Lung (tissue), 12 donors: ENCODE data around the gene VKORC1. TPM values are rescaled to one million over a fixed set of nuclear protein-coding genes. Genes with fewer than 3 reads are reported as not detected.

Experiments used
- ATAC-seq: fragments of 200-7000 bp; cut with Tn5 transposase; one replicate; pipeline ENCODE4 v1.9.1; 2020; ENCODE audit warnings: moderate number of reproducible peaks; ENCODE audit not compliant: insufficient read depth, low FRiP score
- DNase-seq, 3 donors: peaks; one replicate each; pipeline ENCODE4 v3.0.0-alpha.2; 2013 to 2017
- H3K27ac ChIP-seq, 2 donors: one replicate each; pipeline ENCODE4 v1.5.1; 2013; ENCODE audit warnings: mild to moderate bottlenecking in 2 of 2, moderate library complexity in 2 of 2, control low read depth in 1 of 2, inconsistent platforms in 1 of 2, low read depth in 1 of 2, low read length in 1 of 2
- H3K27me3 ChIP-seq, 3 donors: one replicate each; pipeline ENCODE4 v1.5.1; 2013; ENCODE audit warnings: low read length in 2 of 3; ENCODE audit not compliant: control insufficient read depth in 3 of 3, insufficient read depth in 3 of 3
- H3K36me3 ChIP-seq, 4 donors: one replicate each; pipeline ENCODE4 v1.5.1; 2013; ENCODE audit warnings: low read length in 4 of 4, mild to moderate bottlenecking in 1 of 4, moderate library complexity in 1 of 4; ENCODE audit not compliant: control insufficient read depth in 4 of 4, insufficient read depth in 4 of 4
- H3K4me1 ChIP-seq, 5 donors: one replicate each; pipeline ENCODE4 v1.5.1; 2013; ENCODE audit warnings: low read length in 5 of 5, mild to moderate bottlenecking in 2 of 5, moderate library complexity in 1 of 5; ENCODE audit not compliant: control insufficient read depth in 5 of 5, insufficient read depth in 5 of 5
- H3K4me3 ChIP-seq: one replicate; pipeline ENCODE4 v1.5.1; 2013; ENCODE audit warnings: mild to moderate bottlenecking, control low read depth, moderate library complexity
- H3K9ac ChIP-seq, 2 donors: one replicate each; pipeline ENCODE4 v1.5.1; 2013; ENCODE audit warnings: low read length in 2 of 2, control low read depth in 1 of 2; ENCODE audit not compliant: insufficient read depth in 1 of 2
- H3K9me3 ChIP-seq, 4 donors: one replicate each; pipeline ENCODE4 v1.5.1; 2013; ENCODE audit warnings: low read length in 3 of 4, mild to moderate bottlenecking in 1 of 4, moderate library complexity in 1 of 4; ENCODE audit not compliant: control insufficient read depth in 4 of 4, insufficient read depth in 3 of 4
- CTCF ChIP-seq: IDR thresholded peaks from 2 replicates; pipeline ENCODE4 v1.5.1; 2012; ENCODE audit warnings: mild to moderate bottlenecking; ENCODE audit errors: control extremely low read depth, extremely low read depth
- WGBS, 2 donors: extraction: QIAGEN DNeasy Blood & Tissue Kit; methylation state at CpG; one replicate each; pipeline ENCODE4 v1.1.7; 2013; 5-methylcytosine and 5-hydroxymethylcytosine counted together
- polyA plus RNA-seq, 2 donors: library from polyadenylated mRNA; stranded (reverse); fragments of 200-250 nt; gene quantifications; one replicate each; pipeline ENCODE4 v1.2.1, GENCODE V29; 2013
- total RNA-seq, 2 donors: library from RNA; depleted of rRNA in 1 of 2; stranded (reverse); fragments of >200 nt in 1 of 2; gene quantifications; one replicate each; pipeline ENCODE4 v1.2.1, GENCODE V29; 2014 to 2021
- donor health status: control.
- donor health status: control.
- donor health status: Bipolar disorder and iron deficiency.
- donor health status: healthy.
- donor health status: DM: yes; HTN: yes; CAD: no.

VKORC1 gene
- total and polyA plus RNA-seq, 4 donors = 49.4 to 118 (median 70.5) TPM

- H3K27ac ChIP-seq = no peak overlapping the region
- ATAC-seq (no peak), DNase-seq (no peak)
- H3K27me3 ChIP-seq = no peaks in the 10 kb centered on the region
- TF ChIP-seq CTCF = no peak
- 56 to 82% methylated on average over 13 of the region's 13 CpGs for WGBS, 2 donors
- H3K9ac ChIP-seq = no peak overlapping the region
- peaks cover 9 to 66% (median 37%) of the 10 kb centered on the region in 4 donors for H3K36me3 ChIP-seq
- no peak overlapping the region for H3K4me3 ChIP-seq
- no peaks in the 10 kb centered on the region for H3K9me3 ChIP-seq
- H3K4me1 ChIP-seq = peaks cover 0 to 10% (median 5%) of the 10 kb centered on the region in 5 donors
These were observed 15.2 kb downstream of the VKORC1 start for GRCh38 chr16:31079342-31079944.

GRCh38 chr16:31078597-31079341 is 15.8 kb downstream of the VKORC1 start:
- DNase-seq = no peak
- Histone ChIP-seq H3K9me3 (no peaks in the 10 kb centered on the region), H3K27me3 (no peaks in the 10 kb centered on the region), H3K4me1 (peaks cover 0 to 10% (median 5%) of the 10 kb centered on the region in 5 donors), H3K4me3 (no peak overlapping the region), H3K9ac (no peak overlapping the region), H3K36me3 (peaks cover 9 to 61% (median 37%) of the 10 kb centered on the region in 4 donors), H3K27ac (no peak overlapping the region)
- WGBS, 2 donors = 82 to 91% methylated on average over 15 of the region's 15 CpGs
- no peak for ATAC-seq
- TF ChIP-seq CTCF = no peak

- Histone ChIP-seq H3K27ac (no peak overlapping the region), H3K9me3 (no peaks in the 10 kb centered on the region), H3K9ac (no peak overlapping the region), H3K4me3 (no peak overlapping the region), H3K36me3 (peaks cover 9 to 60% (median 36%) of the 10 kb centered on the region in 4 donors), H3K4me1 (peaks cover 0 to 10% (median 5%) of the 10 kb centered on the region in 5 donors), H3K27me3 (no peaks in the 10 kb centered on the region)
- no peak for TF ChIP-seq CTCF
- DNase-seq = no peak
- ATAC-seq = no peak
- WGBS, 2 donors = 94 to 95% methylated on average over 30 of the region's 30 CpGs
These were observed 16.8 kb downstream of the VKORC1 start for GRCh38 chr16:31077592-31078396.
